Neural crest cell (in vitro differentiated cells): ENCODE results near the gene NTRK2. TPM values are rescaled to one million over a fixed set of nuclear protein-coding genes. Genes with fewer than 3 reads are reported as not detected.

ENCODE experiments used
- DNase-seq: peaks from one replicate; pipeline ENCODE4 v3.0.0; 2021; ENCODE audit warnings: low read depth, mixed read lengths, low spot score
- H3K27ac Mint-ChIP-seq: one replicate; pipeline ENCODE4 v1.8.0; 2021; ENCODE audit warnings: mild to moderate bottlenecking, mixed read lengths; ENCODE audit not compliant: unreplicated experiment
- H3K27me3 Mint-ChIP-seq: 2 replicates; pipeline ENCODE4 v1.8.0; 2021; ENCODE audit warnings: low read depth, mild to moderate bottlenecking, mixed read lengths
- H3K36me3 Mint-ChIP-seq: 2 replicates; pipeline ENCODE4 v1.8.0; 2021; ENCODE audit warnings: low read depth, mild to moderate bottlenecking, mixed read lengths
- H3K4me1 Mint-ChIP-seq: 2 replicates; pipeline ENCODE4 v1.8.0; 2021; ENCODE audit warnings: mixed read lengths
- H3K4me3 Mint-ChIP-seq: one replicate; pipeline ENCODE4 v1.8.0; 2021; ENCODE audit warnings: mild to moderate bottlenecking, mixed read lengths
- H3K9me3 Mint-ChIP-seq: 2 replicates; pipeline ENCODE4 v1.8.0; 2021; ENCODE audit warnings: mixed read lengths
- CTCF ChIP-seq: fragments of 200-600 bp; sonication (generic); conservative IDR thresholded peaks from 2 replicates; pipeline ENCODE4 v1.5.0; 2021; ENCODE audit warnings: antibody characterized with exemption, mild to moderate bottlenecking
- total RNA-seq: library from RNA; stranded (reverse); gene quantifications from 2 replicates; pipeline ENCODE4 v1.2.1, GENCODE V29; 2021

NTRK2 gene
- total RNA-seq, 1 donor from 2014 or later: 20.6 TPM

GRCh38 chr9:84744195-84744594, 74.7 kb downstream of the NTRK2 start:
- H3K4me3 Mint-ChIP-seq: no peak overlapping the region
- no peak for TF ChIP-seq CTCF
- H3K27me3 Mint-ChIP-seq: no peaks in the 10 kb centered on the region
- H3K4me1 Mint-ChIP-seq: no peaks in the 10 kb centered on the region
- H3K27ac Mint-ChIP-seq: no peak overlapping the region
- H3K9me3 Mint-ChIP-seq: no peaks in the 10 kb centered on the region
- no peak for DNase-seq
- peaks cover 2% of the 10 kb centered on the region for H3K36me3 Mint-ChIP-seq

- Mint-ChIP-seq H3K27me3 (no peaks in the 10 kb centered on the region), H3K36me3 (peaks cover 2% of the 10 kb centered on the region), H3K27ac (no peak overlapping the region), H3K9me3 (no peaks in the 10 kb centered on the region), H3K4me3 (no peak overlapping the region), H3K4me1 (no peaks in the 10 kb centered on the region)
- no peak for DNase-seq
- no peak for TF ChIP-seq CTCF
Observed at GRCh38 chr9:84744726-84745125, 75.2 kb downstream of the NTRK2 start.

- H3K36me3 Mint-ChIP-seq: no peaks in the 10 kb centered on the region
Observed at GRCh38 chr9:84748112-84748511, 78.6 kb downstream of the NTRK2 start.

DNA sequence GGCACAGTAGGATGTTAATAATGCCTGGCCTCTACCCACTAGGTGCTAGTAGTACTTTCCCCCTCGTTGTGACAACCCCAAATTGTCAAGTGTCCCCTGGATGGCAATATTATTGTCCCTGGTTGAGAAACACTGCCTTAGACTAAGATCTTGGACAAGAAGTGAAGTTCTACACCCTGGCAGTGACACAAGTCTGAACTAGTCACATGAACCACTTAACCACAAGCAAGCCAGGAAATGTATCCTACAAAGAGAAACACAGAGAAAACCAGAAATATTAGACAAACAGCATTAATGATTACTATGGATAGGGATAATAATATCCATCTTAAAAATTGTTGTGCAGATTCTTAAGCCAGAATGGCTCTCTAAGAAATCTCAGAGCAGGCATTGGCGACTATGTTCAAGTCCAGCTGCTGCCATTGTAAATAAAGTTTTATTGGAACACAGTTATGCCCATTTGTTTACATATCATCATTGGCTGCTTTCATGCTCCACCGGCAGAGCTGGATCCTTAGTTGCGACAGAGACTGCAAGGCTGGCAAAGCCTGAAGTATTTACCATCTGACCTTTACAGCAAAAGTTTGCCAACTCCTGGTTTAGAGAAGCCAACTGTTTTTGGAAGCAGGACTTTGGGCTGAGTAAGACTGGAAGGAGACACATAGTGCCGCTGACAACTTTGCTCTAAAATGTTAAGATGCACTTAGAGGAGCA, 80.8 kb downstream of the NTRK2 start:
- no peak for DNase-seq
- Mint-ChIP-seq H3K27ac (no peak overlapping the region), H3K4me1 (no peaks in the 10 kb centered on the region), H3K27me3 (no peaks in the 10 kb centered on the region), H3K9me3 (no peaks in the 10 kb centered on the region), H3K36me3 (peaks cover 2% of the 10 kb centered on the region), H3K4me3 (no peak overlapping the region)
- TF ChIP-seq CTCF: no peak

More at GRCh38 chr9:84748112-84748511, 78.6 kb downstream of the NTRK2 start:
- Mint-ChIP-seq H3K27ac (no peak overlapping the region), H3K4me3 (no peak overlapping the region), H3K27me3 (no peaks in the 10 kb centered on the region), H3K4me1 (no peaks in the 10 kb centered on the region), H3K9me3 (no peaks in the 10 kb centered on the region)
- no peak for DNase-seq
- TF ChIP-seq CTCF: no peak

DNA sequence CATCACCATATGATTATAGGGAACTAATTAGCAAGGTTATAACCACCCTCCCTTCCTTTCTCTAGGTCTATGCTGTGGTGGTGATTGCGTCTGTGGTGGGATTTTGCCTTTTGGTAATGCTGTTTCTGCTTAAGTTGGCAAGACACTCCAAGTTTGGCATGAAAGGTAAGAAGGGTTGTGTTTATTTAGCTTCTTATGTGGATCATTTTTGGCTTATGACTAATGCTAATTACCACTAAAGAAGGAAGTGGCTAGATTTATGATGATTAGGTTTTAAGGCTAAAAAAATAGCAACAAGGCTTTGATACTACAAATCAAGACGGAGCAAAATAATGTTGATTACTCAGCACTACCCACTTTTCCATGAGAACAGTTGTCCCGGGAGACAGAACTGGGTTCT, 82.4 kb downstream of the NTRK2 start:
- Mint-ChIP-seq H3K4me3 (no peak overlapping the region), H3K27me3 (no peaks in the 10 kb centered on the region), H3K9me3 (no peaks in the 10 kb centered on the region), H3K27ac (no peak overlapping the region), H3K36me3 (peaks cover 2% of the 10 kb centered on the region), H3K4me1 (no peaks in the 10 kb centered on the region)
- no peak for TF ChIP-seq CTCF
- DNase-seq: no peak
